ENCODE results near the gene RPS15. TPM values are rescaled to one million over a fixed set of nuclear protein-coding genes. Genes with fewer than 3 reads are reported as not detected.

RPS15 gene
- polyA plus RNA-seq, 1 donor (not counting 4 experiments of a cell fraction or from before 2014, with no cell fraction given): 795 TPM

DNA sequence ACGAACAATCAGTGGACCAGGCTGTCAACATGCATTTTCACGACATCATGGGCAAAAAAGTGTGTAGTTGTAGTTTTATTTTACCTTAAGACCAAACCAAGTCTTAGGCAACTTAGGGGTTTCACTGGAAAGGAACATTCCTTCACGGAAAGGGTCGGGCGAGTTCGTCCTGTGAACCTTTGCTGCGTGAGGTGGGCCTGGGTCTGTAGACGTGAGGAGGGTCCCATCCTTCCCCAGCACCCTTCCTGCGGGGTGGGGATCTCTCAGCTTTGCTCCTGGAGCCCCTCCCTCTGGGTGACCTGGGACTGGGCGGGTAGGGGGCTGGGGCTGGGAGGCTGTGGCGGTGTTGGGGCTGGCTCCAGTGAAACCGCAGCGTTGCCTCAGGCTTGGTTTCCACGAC lies 12.3 kb upstream of the RPS15 start:
- Histone ChIP-seq H3K79me2 (ENCODE audit: control insufficient read depth, insufficient read depth, low read length) (peaks cover 61% of the 10 kb centered on the region), H3K4me1 (ENCODE audit: control insufficient read depth, extremely low read depth, insufficient read depth, low read length) (peaks cover 17% of the 10 kb centered on the region), H3K27ac (ENCODE audit: control insufficient read depth, insufficient read depth, low read length) (peak overlapping the region; percentile 25), H3K36me3 (ENCODE audit: control insufficient read depth in 2 of 2, extremely low read depth in 1 of 2, insufficient read depth in 2 of 2, low read length in 2 of 2) (peaks cover 35 to 70% of the 10 kb centered on the region in 2 experiments), H3K4me3 (ENCODE audit: control insufficient read depth in 2 of 3, extremely low read depth in 1 of 3, insufficient read depth in 2 of 3, low read depth in 1 of 3, low read length in 3 of 3) (no peak overlapping the region), H2AFZ (ENCODE audit: control insufficient read depth, low read length) (no peak overlapping the region), H3K27me3 (ENCODE audit: control insufficient read depth, extremely low read depth, insufficient read depth, low read length) (no peaks in the 10 kb centered on the region), H3K9me3 (ENCODE audit: control insufficient read depth, low read depth, low read length) (no peaks in the 10 kb centered on the region), H4K20me1 (ENCODE audit: control insufficient read depth, extremely low read depth, insufficient read depth, low read length) (peaks cover 14% of the 10 kb centered on the region), H3K9me1 (ENCODE audit: control insufficient read depth, extremely low read depth, insufficient read depth, low read length) (peaks cover 3% of the 10 kb centered on the region), H3K4me2 (ENCODE audit: control insufficient read depth, extremely low read depth, insufficient read depth, low read depth, low read length) (no peak overlapping the region), H3K9ac (ENCODE audit: control insufficient read depth, extremely low read depth, insufficient read depth, low read length) (no peak overlapping the region)
- dilution Hi-C loops (cut with MboI; ENCODE audit: extremely low pct_ligation_motif_present, low sequenced_read_pairs): no loop called here
- TF ChIP-seq, protein P1, sequence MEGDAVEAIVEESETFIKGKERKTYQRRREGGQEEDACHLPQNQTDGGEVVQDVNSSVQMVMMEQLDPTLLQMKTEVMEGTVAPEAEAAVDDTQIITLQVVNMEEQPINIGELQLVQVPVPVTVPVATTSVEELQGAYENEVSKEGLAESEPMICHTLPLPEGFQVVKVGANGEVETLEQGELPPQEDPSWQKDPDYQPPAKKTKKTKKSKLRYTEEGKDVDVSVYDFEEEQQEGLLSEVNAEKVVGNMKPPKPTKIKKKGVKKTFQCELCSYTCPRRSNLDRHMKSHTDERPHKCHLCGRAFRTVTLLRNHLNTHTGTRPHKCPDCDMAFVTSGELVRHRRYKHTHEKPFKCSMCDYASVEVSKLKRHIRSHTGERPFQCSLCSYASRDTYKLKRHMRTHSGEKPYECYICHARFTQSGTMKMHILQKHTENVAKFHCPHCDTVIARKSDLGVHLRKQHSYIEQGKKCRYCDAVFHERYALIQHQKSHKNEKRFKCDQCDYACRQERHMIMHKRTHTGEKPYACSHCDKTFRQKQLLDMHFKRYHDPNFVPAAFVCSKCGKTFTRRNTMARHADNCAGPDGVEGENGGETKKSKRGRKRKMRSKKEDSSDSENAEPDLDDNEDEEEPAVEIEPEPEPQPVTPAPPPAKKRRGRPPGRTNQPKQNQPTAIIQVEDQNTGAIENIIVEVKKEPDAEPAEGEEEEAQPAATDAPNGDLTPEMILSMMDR (optimal IDR thresholded peaks at IDR 0.05 in 1 of 3, IDR thresholded peaks at IDR 0.05 in 1 of 3, conservative IDR thresholded peaks at IDR 0.05 in 1 of 3; ENCODE audit: extremely low read depth in 1 of 3, insufficient read depth in 2 of 3, low read length in 3 of 3): no peak
- TF ChIP-seq EZH2 (IDR thresholded peaks at IDR 0.05; ENCODE audit: low read length): no peak
- DNase-seq (ENCODE audit: low read depth, low spot score) (no peak), FAIRE-seq (no peak)

DNA sequence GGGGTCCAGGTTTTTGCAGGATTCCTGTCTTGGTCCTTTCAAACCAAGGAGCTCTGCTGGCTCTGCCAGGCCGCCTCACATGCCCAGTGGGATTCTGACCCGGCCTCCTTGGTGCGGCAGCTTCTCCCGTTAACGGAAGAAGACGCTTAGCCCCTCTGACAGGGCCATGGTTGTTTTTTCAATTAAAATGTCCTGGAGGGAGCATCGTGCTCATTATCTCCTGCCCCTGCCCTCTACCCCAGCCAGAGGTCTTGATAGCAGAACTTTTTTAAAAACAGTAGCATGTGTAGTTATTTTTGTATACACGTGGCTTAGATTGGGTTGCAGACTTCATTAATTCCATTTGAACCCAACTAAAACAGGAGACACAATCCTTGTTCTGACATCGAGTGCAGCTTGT lies 11.5 kb upstream of the RPS15 start:
- DNase-seq (ENCODE audit: low read depth, low spot score) (no peak), FAIRE-seq (no peak)
- Histone ChIP-seq H2AFZ (ENCODE audit: control insufficient read depth, low read length) (no peak overlapping the region), H3K36me3 (ENCODE audit: control insufficient read depth in 2 of 2, extremely low read depth in 1 of 2, insufficient read depth in 2 of 2, low read length in 2 of 2) (peaks cover 35 to 63% of the 10 kb centered on the region in 2 experiments), H3K27ac (ENCODE audit: control insufficient read depth, insufficient read depth, low read length) (no peak overlapping the region), H3K79me2 (ENCODE audit: control insufficient read depth, insufficient read depth, low read length) (peaks cover 53% of the 10 kb centered on the region), H3K9ac (ENCODE audit: control insufficient read depth, extremely low read depth, insufficient read depth, low read length) (no peak overlapping the region), H3K4me1 (ENCODE audit: control insufficient read depth, extremely low read depth, insufficient read depth, low read length) (peaks cover 17% of the 10 kb centered on the region), H3K9me3 (ENCODE audit: control insufficient read depth, low read depth, low read length) (no peaks in the 10 kb centered on the region), H3K4me2 (ENCODE audit: control insufficient read depth, extremely low read depth, insufficient read depth, low read depth, low read length) (no peak overlapping the region), H3K9me1 (ENCODE audit: control insufficient read depth, extremely low read depth, insufficient read depth, low read length) (peaks cover 3% of the 10 kb centered on the region), H3K27me3 (ENCODE audit: control insufficient read depth, extremely low read depth, insufficient read depth, low read length) (no peaks in the 10 kb centered on the region), H3K4me3 (ENCODE audit: control insufficient read depth in 2 of 3, extremely low read depth in 1 of 3, insufficient read depth in 2 of 3, low read depth in 1 of 3, low read length in 3 of 3) (no peak overlapping the region), H4K20me1 (ENCODE audit: control insufficient read depth, extremely low read depth, insufficient read depth, low read length) (peaks cover 10% of the 10 kb centered on the region)
- TF ChIP-seq EZH2 (IDR thresholded peaks at IDR 0.05; ENCODE audit: low read length): no peak
- TF ChIP-seq, protein P1 (optimal IDR thresholded peaks at IDR 0.05 in 1 of 3, IDR thresholded peaks at IDR 0.05 in 1 of 3, conservative IDR thresholded peaks at IDR 0.05 in 1 of 3; ENCODE audit: extremely low read depth in 1 of 3, insufficient read depth in 2 of 3, low read length in 3 of 3): no peak
- dilution Hi-C loops (cut with MboI; ENCODE audit: extremely low pct_ligation_motif_present, low sequenced_read_pairs): no loop called here

Measured in keratinocyte (primary cell).